Lower leg skin (tissue), 3 donors: ENCODE measurements around the gene ALOX5.

Experiments
- CTCF ChIP-seq, 3 donors: fragments of 450-650 bp; IDR thresholded peaks; one replicate each; pipeline ENCODE4 v1.5.1; 2016; ENCODE audit warnings: antibody characterized with exemption in 3 of 3, mild to moderate bottlenecking in 3 of 3, moderate library complexity in 2 of 3
- POLR2A ChIP-seq, 2 donors: fragments of 450-650 bp; IDR thresholded peaks; one replicate each; pipeline ENCODE4 v1.6.1; 2016 to 2017; ENCODE audit warnings: antibody characterized with exemption in 2 of 2, mild to moderate bottlenecking in 1 of 2, moderate library complexity in 1 of 2

- TF ChIP-seq CTCF (IDR thresholded peaks at IDR 0.05) = no peak
- TF ChIP-seq POLR2A (IDR thresholded peaks at IDR 0.05) = no peak
These were observed 43.7 kb downstream of the ALOX5 start for GRCh38 chr10:45417746-45418145.
